Endothelial cell (in vitro differentiated cells): ENCODE measurements around the gene RAD51. TPM values are rescaled to one million over a fixed set of nuclear protein-coding genes. Genes with fewer than 3 reads are reported as not detected.

ENCODE experiments used
- DNase-seq: peaks from one replicate; pipeline ENCODE4 v3.0.0; 2021; ENCODE audit warnings: low spot score
- H3K27ac Mint-ChIP-seq: one replicate; pipeline ENCODE4 v1.8.0; 2021; ENCODE audit warnings: mixed read lengths, inconsistent platforms; ENCODE audit not compliant: unreplicated experiment
- H3K27me3 Mint-ChIP-seq: one replicate; pipeline ENCODE4 v1.8.0; 2021; ENCODE audit warnings: mild to moderate bottlenecking, moderate library complexity, mixed read lengths, inconsistent platforms; ENCODE audit not compliant: unreplicated experiment
- H3K36me3 Mint-ChIP-seq: one replicate; pipeline ENCODE4 v1.8.0; 2021; ENCODE audit warnings: mild to moderate bottlenecking, low read depth, mixed read lengths, inconsistent platforms; ENCODE audit not compliant: unreplicated experiment
- H3K4me1 Mint-ChIP-seq: one replicate; pipeline ENCODE4 v1.8.0; 2021; ENCODE audit warnings: mild to moderate bottlenecking, mixed read lengths, inconsistent platforms; ENCODE audit not compliant: unreplicated experiment
- H3K4me3 Mint-ChIP-seq: one replicate; pipeline ENCODE4 v1.8.0; 2021; ENCODE audit warnings: mild to moderate bottlenecking, mixed read lengths, inconsistent platforms; ENCODE audit not compliant: unreplicated experiment
- H3K9me3 Mint-ChIP-seq: one replicate; pipeline ENCODE4 v1.8.0; 2021; ENCODE audit warnings: mixed read lengths, inconsistent platforms; ENCODE audit not compliant: unreplicated experiment
- total RNA-seq: library from RNA; stranded (reverse); fragmentation: NEBNext Ultra II Directional; extraction: Animal tissue kit (Norgen Biotek cat#: 25700); gene quantifications from one replicate; pipeline ENCODE4 v1.2.1, GENCODE V29; 2021; ENCODE audit not compliant: unreplicated experiment
- TF ChIP-seq, protein P1 (sequence below): fragments of 200-600 bp; sonication (generic); IDR thresholded peaks from one replicate; pipeline ENCODE4 v1.5.0; 2021; ENCODE audit warnings: antibody characterized with exemption; ENCODE audit not compliant: unreplicated experiment

The RAD51 gene
- total RNA-seq, 1 donor from 2014 or later = 9.6 TPM

DNA sequence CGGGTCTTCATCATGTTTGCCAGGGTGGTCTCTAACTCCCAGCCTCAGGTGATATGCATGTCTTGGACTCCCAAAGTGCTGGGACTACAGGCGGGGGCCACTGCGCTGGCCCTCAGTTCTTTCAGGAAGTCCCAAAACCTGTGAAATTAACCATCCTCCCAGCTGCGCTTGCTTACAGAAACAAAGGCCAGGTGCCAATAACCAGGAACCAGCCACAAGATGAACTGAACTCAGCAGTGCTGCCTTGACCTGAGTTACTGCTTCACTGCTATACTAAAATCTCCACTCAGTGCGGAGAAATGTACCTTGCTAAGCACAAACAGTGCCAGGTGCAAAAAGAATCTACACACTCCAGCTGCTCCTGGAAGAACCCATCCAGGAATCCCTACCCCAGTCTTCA is 65.0 kb downstream of the RAD51 start:
- H3K27me3 Mint-ChIP-seq = peaks cover 15% of the 10 kb centered on the region
- H3K9me3 Mint-ChIP-seq = no peaks in the 10 kb centered on the region
- H3K4me3 Mint-ChIP-seq = no peak overlapping the region
- no peak for DNase-seq
- TF ChIP-seq, protein P1, sequence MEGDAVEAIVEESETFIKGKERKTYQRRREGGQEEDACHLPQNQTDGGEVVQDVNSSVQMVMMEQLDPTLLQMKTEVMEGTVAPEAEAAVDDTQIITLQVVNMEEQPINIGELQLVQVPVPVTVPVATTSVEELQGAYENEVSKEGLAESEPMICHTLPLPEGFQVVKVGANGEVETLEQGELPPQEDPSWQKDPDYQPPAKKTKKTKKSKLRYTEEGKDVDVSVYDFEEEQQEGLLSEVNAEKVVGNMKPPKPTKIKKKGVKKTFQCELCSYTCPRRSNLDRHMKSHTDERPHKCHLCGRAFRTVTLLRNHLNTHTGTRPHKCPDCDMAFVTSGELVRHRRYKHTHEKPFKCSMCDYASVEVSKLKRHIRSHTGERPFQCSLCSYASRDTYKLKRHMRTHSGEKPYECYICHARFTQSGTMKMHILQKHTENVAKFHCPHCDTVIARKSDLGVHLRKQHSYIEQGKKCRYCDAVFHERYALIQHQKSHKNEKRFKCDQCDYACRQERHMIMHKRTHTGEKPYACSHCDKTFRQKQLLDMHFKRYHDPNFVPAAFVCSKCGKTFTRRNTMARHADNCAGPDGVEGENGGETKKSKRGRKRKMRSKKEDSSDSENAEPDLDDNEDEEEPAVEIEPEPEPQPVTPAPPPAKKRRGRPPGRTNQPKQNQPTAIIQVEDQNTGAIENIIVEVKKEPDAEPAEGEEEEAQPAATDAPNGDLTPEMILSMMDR = no peak
- H3K4me1 Mint-ChIP-seq = peaks cover 12% of the 10 kb centered on the region
- peaks cover 6% of the 10 kb centered on the region for H3K36me3 Mint-ChIP-seq
- no peak overlapping the region for H3K27ac Mint-ChIP-seq

DNA sequence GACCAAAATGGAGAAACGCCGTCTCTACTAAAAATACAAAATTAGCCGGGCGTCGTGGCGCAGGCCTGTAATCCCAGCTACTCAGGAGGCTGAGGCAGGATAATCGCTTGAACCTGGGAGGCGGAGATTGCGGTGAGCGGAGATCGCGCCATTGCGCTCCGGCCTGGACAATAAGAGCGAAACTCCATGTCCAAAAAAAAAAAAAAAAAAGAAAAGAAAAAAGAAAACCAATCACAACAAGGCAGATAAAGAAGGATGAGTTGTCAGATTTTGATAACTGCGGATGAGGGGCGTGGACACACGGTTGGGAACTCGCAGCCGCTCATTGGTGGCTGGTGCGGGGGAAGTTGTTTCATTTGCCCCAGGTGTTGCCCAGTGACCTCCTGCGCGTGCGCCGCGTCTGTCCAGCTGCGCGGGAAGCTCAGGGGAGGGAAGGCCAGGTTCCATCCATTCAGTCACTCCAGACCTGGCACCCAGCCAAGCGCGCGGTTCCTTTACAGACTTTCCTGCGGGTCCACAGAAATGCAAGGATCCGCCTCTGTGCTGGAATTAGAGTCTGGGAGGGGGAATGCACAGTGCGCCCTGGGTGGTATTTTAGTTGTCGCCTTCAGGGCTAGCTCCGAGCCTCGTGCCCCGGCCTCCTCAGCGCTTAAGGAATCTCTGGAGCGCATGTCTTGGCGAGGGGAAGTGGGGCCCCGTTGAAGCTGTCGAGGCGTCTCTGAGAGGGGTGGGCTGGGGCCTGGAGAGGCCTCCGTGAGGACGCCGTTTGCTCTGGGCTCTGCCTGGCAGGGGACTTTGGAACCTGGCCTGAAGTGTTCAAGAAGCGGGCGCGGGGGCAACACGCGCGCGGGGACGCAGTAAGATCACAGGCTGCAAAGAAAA is 68.2 kb downstream of the RAD51 start:
- Mint-ChIP-seq H3K27ac (no peak overlapping the region), H3K4me1 (peaks cover 13% of the 10 kb centered on the region)

DNA sequence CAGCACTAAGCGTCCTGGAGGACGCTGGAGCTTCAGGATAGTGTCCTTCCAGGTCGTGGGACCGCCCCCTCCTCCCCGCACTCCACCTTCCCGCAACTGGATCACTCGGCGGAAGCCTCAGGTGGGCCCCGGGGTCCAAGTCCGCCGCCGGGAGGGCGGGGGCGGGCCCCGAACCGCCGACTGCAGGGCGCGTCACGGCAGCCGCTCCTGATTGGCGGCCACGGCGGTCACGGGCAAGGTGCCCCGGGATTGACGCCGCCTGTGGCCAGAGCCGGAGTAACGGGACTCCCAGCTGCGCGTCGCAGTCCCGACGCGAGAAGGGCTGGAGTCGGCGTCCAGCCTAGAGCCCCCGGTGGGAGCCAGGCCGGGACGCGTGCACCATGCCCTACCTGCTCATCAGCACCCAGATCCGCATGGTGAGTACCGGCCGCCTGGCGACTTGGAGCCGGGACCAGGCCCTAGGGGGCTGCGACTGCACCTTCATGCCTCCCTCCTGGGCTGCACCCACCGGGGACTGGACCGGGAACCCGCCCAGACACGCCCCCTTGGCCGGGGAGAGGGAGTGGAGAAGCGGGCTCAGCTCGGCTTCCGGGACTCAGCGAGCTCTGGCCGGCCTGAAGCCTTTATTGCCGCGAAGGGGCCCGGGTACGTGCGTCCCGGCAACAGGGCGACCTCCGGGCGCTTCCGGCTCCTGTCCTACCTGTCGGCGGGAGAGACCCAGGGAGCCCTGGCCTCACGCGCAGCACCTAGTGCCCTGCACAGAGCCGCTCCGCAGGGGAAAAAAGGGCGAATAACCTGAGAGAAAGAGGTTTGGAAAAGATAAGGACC is 69.0 kb downstream of the RAD51 start, which contains the start of gene GCHFR:
GCHFR (plus strand) TSS at position 268 of the 828 bp plus-strand sequence; CDS start at position 381, 113 bp downstream.
- TF ChIP-seq, protein P1 = no peak
- Mint-ChIP-seq H3K4me3 (peak within 1 kb of the TSS; percentile 84), H3K27me3 (peaks cover 17% of the 10 kb centered on the region), H3K36me3 (peaks cover 3% of the 10 kb centered on the region), H3K9me3 (no peaks in the 10 kb centered on the region), H3K4me1 (peaks cover 13% of the 10 kb centered on the region), H3K27ac (no peak within 1 kb of the TSS)
- DNase-seq = peak; percentile 71

More for the DNA sequence above, 68.2 kb downstream of the RAD51 start:
- TF ChIP-seq, protein P1 = no peak
- DNase-seq = peak; percentile 28
- Mint-ChIP-seq H3K4me3 (peak overlapping the region; percentile 84), H3K27me3 (peaks cover 17% of the 10 kb centered on the region), H3K9me3 (no peaks in the 10 kb centered on the region), H3K36me3 (peaks cover 3% of the 10 kb centered on the region)

DNA sequence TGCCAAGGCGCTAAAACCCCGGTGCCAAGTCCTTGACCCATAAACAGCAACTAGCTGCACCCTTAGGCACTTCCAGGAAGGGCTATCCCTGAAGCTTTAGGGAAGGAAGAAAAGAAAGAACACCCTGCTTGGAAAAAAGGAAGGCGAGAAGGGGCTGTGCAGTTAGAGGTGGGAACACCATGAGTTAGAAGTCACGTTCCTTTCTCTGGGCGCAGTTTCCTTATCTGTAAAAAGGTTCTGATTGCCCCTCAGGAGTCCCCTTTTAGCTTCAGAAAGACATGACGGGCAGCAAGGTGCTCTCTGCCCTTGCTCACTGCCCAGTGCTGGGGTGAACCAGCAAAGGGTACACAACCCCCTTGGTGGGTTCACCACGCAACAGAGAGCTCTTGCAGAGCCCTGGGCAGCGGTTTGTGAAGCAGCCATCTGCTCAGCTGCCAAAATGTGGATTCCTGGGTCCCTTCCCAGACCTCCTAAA is 69.7 kb downstream of the RAD51 start:
- TF ChIP-seq, protein P1 = no peak
- peaks cover 13% of the 10 kb centered on the region for H3K4me1 Mint-ChIP-seq

More for the DNA sequence above, 69.7 kb downstream of the RAD51 start:
- Mint-ChIP-seq H3K36me3 (peaks cover 3% of the 10 kb centered on the region), H3K27me3 (peaks cover 17% of the 10 kb centered on the region), H3K27ac (no peak overlapping the region), H3K9me3 (no peaks in the 10 kb centered on the region), H3K4me3 (peak overlapping the region; percentile 14)
- DNase-seq = no peak
